ENCODE results near the gene SLC26A3. TPM values are rescaled to one million over a fixed set of nuclear protein-coding genes. Genes with fewer than 3 reads are reported as not detected.
A peak's percentile ranks its signal among the peaks of the same experiment; 100 is the strongest.

SLC26A3 gene
- total and polyA plus RNA-seq, 8 donors, result 0.04 TPM; not detected in 7

- TF ChIP-seq CTCF (IDR thresholded peaks at IDR 0.05), result no peak
- Histone ChIP-seq H3K4me1 (no peaks in the 10 kb centered on the region), H3K4me3 (no peak overlapping the region), H3K9me3 (no peaks in the 10 kb centered on the region), H3K36me3 (no peaks in the 10 kb centered on the region), H3K27ac (no peak overlapping the region), H3K27me3 (no peaks in the 10 kb centered on the region)
- no peak for DNase-seq
- ATAC-seq, result no peak
- intact Hi-C loops (cut with DNase I), result no loop called here
These were observed 43.3 kb upstream of the SLC26A3 start for GRCh38 chr7:107846324-107846723.

GRCh38 chr7:107843184-107843583 is 40.2 kb upstream of the SLC26A3 start:
- ATAC-seq (no peak), DNase-seq (peak in 1 of 4 donors; percentile 67)

GRCh38 chr7:107842213-107842612 is 39.2 kb upstream of the SLC26A3 start:
- Histone ChIP-seq H3K27me3 (no peaks in the 10 kb centered on the region), H3K36me3 (no peaks in the 10 kb centered on the region), H3K27ac (no peak overlapping the region), H3K4me1 (no peaks in the 10 kb centered on the region), H3K4me3 (no peak overlapping the region), H3K9me3 (no peaks in the 10 kb centered on the region)
- intact Hi-C loops (cut with DNase I), result no loop called here
- no peak for DNase-seq
- TF ChIP-seq CTCF (IDR thresholded peaks at IDR 0.05), result no peak
- no peak for ATAC-seq

More at GRCh38 chr7:107843184-107843583, 40.2 kb upstream of the SLC26A3 start:
- TF ChIP-seq CTCF (IDR thresholded peaks at IDR 0.05), result no peak
- no peak overlapping the region for H3K4me3 ChIP-seq
- no peaks in the 10 kb centered on the region for H3K4me1 ChIP-seq
- H3K9me3 ChIP-seq, result no peaks in the 10 kb centered on the region
- H3K27me3 ChIP-seq, result no peaks in the 10 kb centered on the region
- no peak overlapping the region for H3K27ac ChIP-seq
- intact Hi-C loops (cut with DNase I), result no loop called here
- no peaks in the 10 kb centered on the region for H3K36me3 ChIP-seq

- intact Hi-C loops (cut with DNase I), result no loop called here
- ATAC-seq (no peak), DNase-seq (no peak)
- Histone ChIP-seq H3K4me1 (no peaks in the 10 kb centered on the region), H3K27ac (no peak overlapping the region), H3K27me3 (no peaks in the 10 kb centered on the region), H3K4me3 (no peak overlapping the region), H3K9me3 (no peaks in the 10 kb centered on the region), H3K36me3 (no peaks in the 10 kb centered on the region)
- TF ChIP-seq CTCF (IDR thresholded peaks at IDR 0.05), result no peak
These were observed 36.0 kb upstream of the SLC26A3 start for GRCh38 chr7:107838816-107839565.

GRCh38 chr7:107838024-107838601 is 35.1 kb upstream of the SLC26A3 start:
- H3K27ac ChIP-seq, result no peak overlapping the region
- no peaks in the 10 kb centered on the region for H3K4me1 ChIP-seq
- DNase-seq (no peak), ATAC-seq (no peak)
- TF ChIP-seq CTCF (IDR thresholded peaks at IDR 0.05), result no peak
- H3K27me3 ChIP-seq, result no peaks in the 10 kb centered on the region
- H3K36me3 ChIP-seq, result no peaks in the 10 kb centered on the region
- no peak overlapping the region for H3K4me3 ChIP-seq
- intact Hi-C loops (cut with DNase I), result no loop called here
- no peaks in the 10 kb centered on the region for H3K9me3 ChIP-seq

All from left lung (tissue), 10 donors.